Measurements from ENCODE around the gene BCL2L11. TPM values are rescaled to one million over a fixed set of nuclear protein-coding genes. Genes with fewer than 3 reads are reported as not detected.

The BCL2L11 gene
- total and polyA plus RNA-seq, 2 donors (not counting 3 experiments of a cell fraction or from before 2014, with no cell fraction given) = 12.9 to 26.6 TPM

- Histone ChIP-seq H3K9me1 (replicated peaks; ENCODE audit: control insufficient read depth, extremely low read depth, insufficient read depth, low read length) (no peaks in the 10 kb centered on the region), H3K4me2 (ENCODE audit: insufficient read depth, low read length) (no peak overlapping the region), H4K20me1 (replicated peaks; ENCODE audit: control insufficient read depth, extremely low read depth, insufficient read depth, low read length) (no peaks in the 10 kb centered on the region), H3K27ac (ENCODE audit: insufficient read depth, low read depth, low read length) (no peak overlapping the region), H3K9ac (replicated peaks; ENCODE audit: extremely low read depth, insufficient read depth, low read length) (no peak overlapping the region), H2AFZ (ENCODE audit: low read depth, low read length) (no peak overlapping the region), H3K9me3 (replicated peaks; ENCODE audit: control insufficient read depth, insufficient read depth, low read length) (no peaks in the 10 kb centered on the region), H3K4me1 (ENCODE audit: control insufficient read depth, extremely low read depth, insufficient read depth, low read length) (no peaks in the 10 kb centered on the region), H3K27me3 (ENCODE audit: control insufficient read depth in 2 of 2, insufficient read depth in 2 of 2, low read length in 2 of 2) (peaks cover 66 to 76% of the 10 kb centered on the region in 2 experiments), H3K4me3 (replicated peaks in 1 of 3; ENCODE audit: insufficient read depth in 1 of 3, low read depth in 1 of 3, low read length in 3 of 3) (no peak overlapping the region), H3K36me3 (ENCODE audit: control insufficient read depth in 2 of 2, extremely low read depth in 1 of 2, insufficient read depth in 2 of 2, low read length in 2 of 2) (no peaks in the 10 kb centered on the region), H3K79me2 (ENCODE audit: control insufficient read depth, insufficient read depth, low read length) (no peaks in the 10 kb centered on the region)
- intact Hi-C loops (cut with micrococcal nuclease) (no loop called here), dilution Hi-C loops (cut with MboI; ENCODE audit: extremely low pct_ligation_motif_present, low sequenced_read_pairs) (no loop called here)
- TF ChIP-seq GATA2 (IDR thresholded peaks at IDR 0.05; ENCODE audit: insufficient read depth, insufficient read length, low read depth, low read length) (no peak), EZH2 (IDR thresholded peaks at IDR 0.05; ENCODE audit: borderline replicate concordance, low read depth, low read length, severe bottlenecking) (no peak), FOS (IDR thresholded peaks at IDR 0.05; ENCODE audit: borderline replicate concordance, insufficient read depth, low read length) (no peak), POLR2A (IDR thresholded peaks at IDR 0.05; ENCODE audit: low read depth, low read length) (no peak)
- DNase-seq (ENCODE audit: low read depth, low spot score) (no peak), FAIRE-seq (no peak)
- POLR2A ChIA-PET = no interaction called here
- no TSS peak for BruUV-seq (replicated peaks)
- CTCF ChIA-PET = no interaction called here
Observed at GRCh38 chr2:111182121-111182520, 61.4 kb downstream of the BCL2L11 start.

GRCh38 chr2:111182740-111183139, 62.0 kb downstream of the BCL2L11 start:
- Histone ChIP-seq H3K27ac (ENCODE audit: insufficient read depth, low read depth, low read length) (no peak overlapping the region), H3K9me1 (replicated peaks; ENCODE audit: control insufficient read depth, extremely low read depth, insufficient read depth, low read length) (no peaks in the 10 kb centered on the region), H3K4me1 (ENCODE audit: control insufficient read depth, extremely low read depth, insufficient read depth, low read length) (no peaks in the 10 kb centered on the region), H3K79me2 (ENCODE audit: control insufficient read depth, insufficient read depth, low read length) (no peaks in the 10 kb centered on the region), H3K9ac (replicated peaks; ENCODE audit: extremely low read depth, insufficient read depth, low read length) (no peak overlapping the region), H3K4me2 (ENCODE audit: insufficient read depth, low read length) (no peak overlapping the region), H3K9me3 (replicated peaks; ENCODE audit: control insufficient read depth, insufficient read depth, low read length) (no peaks in the 10 kb centered on the region), H3K27me3 (ENCODE audit: control insufficient read depth in 2 of 2, insufficient read depth in 2 of 2, low read length in 2 of 2) (peaks cover 65 to 75% of the 10 kb centered on the region in 2 experiments), H2AFZ (ENCODE audit: low read depth, low read length) (no peak overlapping the region), H3K36me3 (ENCODE audit: control insufficient read depth in 2 of 2, extremely low read depth in 1 of 2, insufficient read depth in 2 of 2, low read length in 2 of 2) (no peaks in the 10 kb centered on the region), H4K20me1 (replicated peaks; ENCODE audit: control insufficient read depth, extremely low read depth, insufficient read depth, low read length) (no peaks in the 10 kb centered on the region), H3K4me3 (replicated peaks in 1 of 3; ENCODE audit: insufficient read depth in 1 of 3, low read depth in 1 of 3, low read length in 3 of 3) (no peak overlapping the region)
- intact Hi-C loops (cut with micrococcal nuclease) = no loop called here
- CTCF ChIA-PET = no interaction called here
- TF ChIP-seq POLR2AphosphoS5 (IDR thresholded peaks at IDR 0.05; ENCODE audit: insufficient read depth, low read depth, low read length) = no peak
- TF ChIP-seq POLR2A (IDR thresholded peaks at IDR 0.05; ENCODE audit: low read depth, low read length) = no peak
- TF ChIP-seq GATA2 (IDR thresholded peaks at IDR 0.05; ENCODE audit: insufficient read depth, insufficient read length, low read depth, low read length) = no peak
- TF ChIP-seq EZH2 (IDR thresholded peaks at IDR 0.05; ENCODE audit: borderline replicate concordance, low read depth, low read length, severe bottlenecking) = no peak
- no peak for TF ChIP-seq MAX (IDR thresholded peaks at IDR 0.05; ENCODE audit: insufficient read depth, insufficient read length)
- TF ChIP-seq FOS (IDR thresholded peaks at IDR 0.05; ENCODE audit: borderline replicate concordance, insufficient read depth, low read length) = no peak
- TF ChIP-seq, protein P1, sequence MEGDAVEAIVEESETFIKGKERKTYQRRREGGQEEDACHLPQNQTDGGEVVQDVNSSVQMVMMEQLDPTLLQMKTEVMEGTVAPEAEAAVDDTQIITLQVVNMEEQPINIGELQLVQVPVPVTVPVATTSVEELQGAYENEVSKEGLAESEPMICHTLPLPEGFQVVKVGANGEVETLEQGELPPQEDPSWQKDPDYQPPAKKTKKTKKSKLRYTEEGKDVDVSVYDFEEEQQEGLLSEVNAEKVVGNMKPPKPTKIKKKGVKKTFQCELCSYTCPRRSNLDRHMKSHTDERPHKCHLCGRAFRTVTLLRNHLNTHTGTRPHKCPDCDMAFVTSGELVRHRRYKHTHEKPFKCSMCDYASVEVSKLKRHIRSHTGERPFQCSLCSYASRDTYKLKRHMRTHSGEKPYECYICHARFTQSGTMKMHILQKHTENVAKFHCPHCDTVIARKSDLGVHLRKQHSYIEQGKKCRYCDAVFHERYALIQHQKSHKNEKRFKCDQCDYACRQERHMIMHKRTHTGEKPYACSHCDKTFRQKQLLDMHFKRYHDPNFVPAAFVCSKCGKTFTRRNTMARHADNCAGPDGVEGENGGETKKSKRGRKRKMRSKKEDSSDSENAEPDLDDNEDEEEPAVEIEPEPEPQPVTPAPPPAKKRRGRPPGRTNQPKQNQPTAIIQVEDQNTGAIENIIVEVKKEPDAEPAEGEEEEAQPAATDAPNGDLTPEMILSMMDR (IDR thresholded peaks at IDR 0.05; ENCODE audit: extremely low read depth in 1 of 2, insufficient read depth in 1 of 2, low read depth in 1 of 2, low read length in 2 of 2) = no peak
- no peak for TF ChIP-seq MYC (IDR thresholded peaks at IDR 0.05; ENCODE audit: low read depth, low read length)
- FAIRE-seq = no peak
- POLR2A ChIA-PET = no interaction called here
- BruUV-seq (replicated peaks) = no TSS peak
- no peak for DNase-seq (ENCODE audit: low read depth, low spot score)
- dilution Hi-C loops (cut with MboI; ENCODE audit: extremely low pct_ligation_motif_present, low sequenced_read_pairs) = no loop called here
